HepG2 (cell line): ENCODE results near the gene LUC7L. TPM values are rescaled to one million over a fixed set of nuclear protein-coding genes. Genes with fewer than 3 reads are reported as not detected.

Experiments
- ATAC-seq: fragments of 200-7000 bp; cut with Tn5 transposase; 3 replicates; pipeline ENCODE4 v1.9.1; 2020; ENCODE audit warnings: mild to moderate bottlenecking, moderate library complexity
- BruUV-seq: library from RNA; stranded (reverse); fragments of 400-500 nt; replicated peaks from 2 replicates; lab custom pipeline; 2021; lab: Mats Ljungman, UMichigan
- CTCF ChIA-PET: fragments of 300-600 bp; formaldehyde crosslinking; extraction: SDS; loops from one replicate; lab custom pipeline; 2021; ENCODE audit warnings: low total read pairs, inconsistent platforms, low intra/inter-chr PET ratio; lab: Yijun Ruan, JAX
- POLR2A ChIA-PET: fragments of 350-600 bp; sonication (Branson Sonifier 250); formaldehyde crosslinking; loops from one replicate; lab custom pipeline; 2020; ENCODE audit warnings: antibody characterized with exemption, inconsistent platforms; lab: Yijun Ruan, JAX
- DNase-seq: peaks from one replicate; pipeline ENCODE4 v3.0.0-alpha.2; 2015; ENCODE audit warnings: low spot score
- FAIRE-seq: peaks from 3 replicates; lab custom pipeline; 2011; peaks lifted over from hg19 to GRCh38; lab: Jason Lieb, UNC
- H2AFZ ChIP-seq: one replicate; pipeline ENCODE4 v1.6.1; 2011; ENCODE audit warnings: low read length, inconsistent platforms
- H3K27ac ChIP-seq: fragments of 300-600 bp; 3 replicates; pipeline ENCODE4 v1.8.0; 2011; ENCODE audit warnings: mixed run types, mild to moderate bottlenecking, mixed read lengths, low read length, inconsistent platforms; ENCODE audit not compliant: insufficient read depth; ENCODE audit errors: extremely low read length
- H3K27me3 ChIP-seq, 2 experiments: fragments of 200-600 bp in 1 of 2; 2 replicates in 1 of 2; 3 replicates in 1 of 2; pipeline versions ENCODE4 v1.6.0 to v1.8.0; 2011; ENCODE audit warnings: low read length in 2 of 2, mild to moderate bottlenecking in 2 of 2, moderate library complexity in 2 of 2, inconsistent platforms in 1 of 2; ENCODE audit not compliant: insufficient read depth in 2 of 2, control insufficient read depth in 1 of 2
- H3K36me3 ChIP-seq, 2 experiments: fragments of 200-600 bp in 1 of 2; replicated peaks in 1 of 2; 2 replicates in 1 of 2; 3 replicates in 1 of 2; pipeline versions ENCODE4 v1.5.1 to v1.8.0; 2011; ENCODE audit warnings: low read length in 2 of 2, inconsistent platforms in 1 of 2; ENCODE audit not compliant: insufficient read depth in 2 of 2, control insufficient read depth in 1 of 2
- H3K4me1 ChIP-seq: 2 replicates; pipeline ENCODE4 v1.5.1; 2012; ENCODE audit warnings: low read length, inconsistent platforms; ENCODE audit not compliant: insufficient read depth
- H3K4me2 ChIP-seq: 2 replicates; pipeline ENCODE4 v1.6.0; 2011; ENCODE audit warnings: low read depth, low read length, inconsistent platforms
- H3K4me3 ChIP-seq, 3 experiments: fragments of 200-600 bp in 1 of 3; sonication (generic), shearing (Covaris generic) in 1 of 3; replicated peaks in 1 of 3; 2 replicates each; pipeline ENCODE4 v1.5.1; 2011 to 2016; ENCODE audit warnings: low read length in 3 of 3, inconsistent platforms in 2 of 3, low read depth in 2 of 3, mild to moderate bottlenecking in 2 of 3, control low read depth in 1 of 3, mixed read lengths in 1 of 3; ENCODE audit not compliant: insufficient read depth in 1 of 3
- H3K79me2 ChIP-seq: one replicate; pipeline ENCODE4 v1.6.1; 2011; ENCODE audit warnings: low read length, inconsistent platforms; ENCODE audit not compliant: insufficient read depth
- H3K9ac ChIP-seq: 2 replicates; pipeline ENCODE4 v1.6.0; 2011; ENCODE audit warnings: mild to moderate bottlenecking, low read depth, low read length, inconsistent platforms; ENCODE audit not compliant: insufficient read depth
- H3K9me3 ChIP-seq: 2 replicates; pipeline ENCODE4 v1.5.1; 2012; ENCODE audit warnings: mild to moderate bottlenecking, low read length
- H4K20me1 ChIP-seq: 2 replicates; pipeline ENCODE4 v1.6.0; 2011; ENCODE audit warnings: inconsistent platforms, mild to moderate bottlenecking, low read length, moderate library complexity; ENCODE audit not compliant: insufficient read depth
- ATF7-NPFF ChIP-seq: sonication (generic); formaldehyde crosslinking; IDR thresholded peaks from 2 replicates; pipeline ENCODE4 v1.8.1; 2023; ENCODE audit warnings: mild to moderate bottlenecking, low read depth, missing genetic modification reagents, moderate library complexity
- CBX2 ChIP-seq, 2 experiments: fragments of 200-600 bp in 1 of 2; sonication (generic); formaldehyde crosslinking in 1 of 2; IDR thresholded peaks; 2 replicates each; pipeline versions ENCODE4 v1.7.0 to v1.8.1; 2018 to 2022; ENCODE audit warnings: low read depth in 2 of 2, low read length in 1 of 2, mild to moderate bottlenecking in 1 of 2, missing genetic modification reagents in 1 of 2
- EED ChIP-seq: sonication (generic); formaldehyde crosslinking; IDR thresholded peaks from 2 replicates; pipeline ENCODE4 v1.5.0; 2020; ENCODE audit warnings: mild to moderate bottlenecking, missing genetic modification reagents
- GATAD1 ChIP-seq: IDR thresholded peaks from 2 replicates; pipeline ENCODE4 v1.6.1; 2016; ENCODE audit warnings: missing genetic modification reagents, missing compliant biosample characterization
- GTF3A ChIP-seq: sonication (generic); formaldehyde crosslinking; conservative IDR thresholded peaks from 2 replicates; pipeline ENCODE4 v1.4.0; 2020; ENCODE audit warnings: mild to moderate bottlenecking, missing genetic modification reagents
- JUND ChIP-seq: sonication (generic); formaldehyde crosslinking; IDR thresholded peaks from 2 replicates; pipeline ENCODE4 v1.8.0; 2022; ENCODE audit warnings: mild to moderate bottlenecking, missing genetic modification reagents
- PLSCR1 ChIP-seq: sonication (generic); formaldehyde crosslinking; IDR thresholded peaks from 2 replicates; pipeline ENCODE4 v1.5.0; 2020; ENCODE audit warnings: missing genetic modification reagents, mild to moderate bottlenecking, borderline replicate concordance
- SATB2 ChIP-seq: sonication (generic); formaldehyde crosslinking; IDR thresholded peaks from 2 replicates; pipeline ENCODE4 v1.5.0; 2020; ENCODE audit warnings: missing genetic modification reagents
- ZBTB40 ChIP-seq, 2 experiments: fragments of 450-650 bp in 1 of 2; sonication (generic) in 1 of 2; formaldehyde crosslinking in 1 of 2; IDR thresholded peaks; 2 replicates each; pipeline versions ENCODE4 v1.6.1 to v1.8.0; 2016 to 2022; ENCODE audit warnings: antibody characterized with exemption in 1 of 2, mild to moderate bottlenecking in 1 of 2, missing genetic modification reagents in 1 of 2
- ZNF564 ChIP-seq: sonication (generic); formaldehyde crosslinking; IDR thresholded peaks from 2 replicates; pipeline ENCODE4 v1.8.1; 2023; ENCODE audit warnings: mild to moderate bottlenecking, missing genetic modification reagents
- WGBS: methylation state at CpG from one replicate; pipeline ENCODE4 v1.1.6; 2017; ENCODE audit warnings: low lambda C conversion rate; 5-methylcytosine and 5-hydroxymethylcytosine counted together
- in situ Hi-C: cut with HindIII; loops from 2 replicates; pipeline ENCODE4 v1.10.0; 2017; ENCODE audit warnings: low pct_unique_long_range_greater_than_20kb; ENCODE audit not compliant: extremely low pct_ligation_motif_present
- intact Hi-C: fragments of 100-400 bp; cut with micrococcal nuclease; formaldehyde crosslinking; loops from one replicate; pipeline ENCODE4 v1.10.0; 2022; ENCODE audit not compliant: unreplicated experiment
- polyA plus RNA-seq, 8 experiments: library from polyadenylated mRNA; depleted of rRNA in 3 of 8; stranded (reverse) in 7 of 8; unstranded in 1 of 8; fragments of >200 nt; fragmentation: Illumina TruSeq in 4 of 8; extraction: Trizol in 4 of 8; gene quantifications; 2 replicates each; pipeline versions ENCODE4 v1.2.1 to v1.2.3, GENCODE V29; 2011 to 2016; ENCODE audit warnings: low read depth in 4 of 8, missing spikeins in 1 of 8, mixed read lengths in 1 of 8; ENCODE audit not compliant: insufficient read depth in 1 of 8
- total RNA-seq, 5 experiments: library from RNA; depleted of rRNA; stranded (reverse); fragments of >200 nt; fragmentation: Illumina TruSeq; extraction: Trizol; gene quantifications; 2 replicates each; pipeline ENCODE4 v1.2.3, GENCODE V29; 2016; ENCODE audit warnings: low read depth in 1 of 5
- TF ChIP-seq, protein P1 (sequence below): sonication (generic); formaldehyde crosslinking; IDR thresholded peaks from 2 replicates; pipeline ENCODE4 v1.4.0; 2020; ENCODE audit warnings: mild to moderate bottlenecking, missing genetic modification reagents

Gene LUC7L
- total and polyA plus RNA-seq, 2 of the 13 experiments (the other 11 are each of a cell fraction or from before 2014, with no cell fraction given): 48.7 to 56.9 TPM

- in situ Hi-C loops: no loop called here
- no TSS peak for BruUV-seq
- Histone ChIP-seq H3K4me3 (no peak overlapping the region), H3K79me2 (peaks cover 25% of the 10 kb centered on the region), H2AFZ (no peak overlapping the region), H3K36me3 (peaks cover 26 to 74% of the 10 kb centered on the region in 2 experiments; a peak in 4 of 5 replicates), H3K27me3 (no peaks in the 10 kb centered on the region), H3K9ac (no peak overlapping the region), H3K4me2 (no peak overlapping the region), H3K4me1 (peaks cover 7% of the 10 kb centered on the region; the same call in 1 of the 2 replicates), H4K20me1 (peaks cover 5% of the 10 kb centered on the region; the same call in 1 of the 2 replicates), H3K9me3 (no peaks in the 10 kb centered on the region), H3K27ac (no peak overlapping the region)
- no peak for ATAC-seq
- ChIA-PET POLR2A (interaction anchor here (2.3 kb wide), 1 partner anchor 8 kb away, joined by 11 read pairs; no protein-coding TSS in a partner anchor), CTCF (no interaction called here)
- intact Hi-C loops: no loop called here
- no peak for FAIRE-seq
- WGBS: 96% methylated on average over 4 of the region's 4 CpGs
- DNase-seq: no peak
- TF ChIP-seq SATB2 (CRISPR knock-in tag): no peak
- TF ChIP-seq ATF7-NPFF (CRISPR knock-in tag): no peak
- TF ChIP-seq ZNF564 (CRISPR knock-in tag): no peak
- no peak for TF ChIP-seq ZBTB40 (IDR thresholded peaks at IDR 0.05)
- no peak for TF ChIP-seq ZBTB40 (CRISPR knock-in tag; IDR thresholded peaks at IDR 0.05)
- TF ChIP-seq CBX2 (IDR thresholded peaks at IDR 0.05; ENCODE audit: low read depth, low read length): no peak
- TF ChIP-seq CBX2 (CRISPR knock-in tag; IDR thresholded peaks at IDR 0.05; ENCODE audit: low read depth): no peak
- no peak for TF ChIP-seq JUND (CRISPR knock-in tag)
- TF ChIP-seq GATAD1 (CRISPR knock-in tag): no peak
- no peak for TF ChIP-seq GTF3A
- no peak for TF ChIP-seq PLSCR1
- no peak for TF ChIP-seq EED (CRISPR knock-in tag)
- TF ChIP-seq, protein P1, sequence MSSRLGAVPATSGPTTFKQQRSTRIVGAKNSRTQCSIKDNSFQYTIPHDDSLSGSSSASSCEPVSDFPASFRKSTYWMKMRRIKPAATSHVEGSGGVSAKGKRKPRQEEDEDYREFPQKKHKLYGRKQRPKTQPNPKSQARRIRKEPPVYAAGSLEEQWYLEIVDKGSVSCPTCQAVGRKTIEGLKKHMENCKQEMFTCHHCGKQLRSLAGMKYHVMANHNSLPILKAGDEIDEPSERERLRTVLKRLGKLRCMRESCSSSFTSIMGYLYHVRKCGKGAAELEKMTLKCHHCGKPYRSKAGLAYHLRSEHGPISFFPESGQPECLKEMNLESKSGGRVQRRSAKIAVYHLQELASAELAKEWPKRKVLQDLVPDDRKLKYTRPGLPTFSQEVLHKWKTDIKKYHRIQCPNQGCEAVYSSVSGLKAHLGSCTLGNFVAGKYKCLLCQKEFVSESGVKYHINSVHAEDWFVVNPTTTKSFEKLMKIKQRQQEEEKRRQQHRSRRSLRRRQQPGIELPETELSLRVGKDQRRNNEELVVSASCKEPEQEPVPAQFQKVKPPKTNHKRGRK (CRISPR knock-in tag): no peak
Measured at GRCh38 chr16:220021-220420, 9.2 kb downstream of the LUC7L start.
